Fibroblast of skin of left quadriceps (primary cell): Measurements from ENCODE around the gene KRTAP9-1.
"Not testable (repeated sequence)": the region's sequence is repeated elsewhere in the genome, so short reads cannot be mapped to it uniquely, and the experiment has no call there.

ENCODE experiments used
- DNase-seq, 2 experiments: peaks; one replicate each; pipeline ENCODE4 v3.0.0-alpha.2; 2013; ENCODE audit warnings: low read depth in 2 of 2

Gene KRTAP9-1

DNA sequence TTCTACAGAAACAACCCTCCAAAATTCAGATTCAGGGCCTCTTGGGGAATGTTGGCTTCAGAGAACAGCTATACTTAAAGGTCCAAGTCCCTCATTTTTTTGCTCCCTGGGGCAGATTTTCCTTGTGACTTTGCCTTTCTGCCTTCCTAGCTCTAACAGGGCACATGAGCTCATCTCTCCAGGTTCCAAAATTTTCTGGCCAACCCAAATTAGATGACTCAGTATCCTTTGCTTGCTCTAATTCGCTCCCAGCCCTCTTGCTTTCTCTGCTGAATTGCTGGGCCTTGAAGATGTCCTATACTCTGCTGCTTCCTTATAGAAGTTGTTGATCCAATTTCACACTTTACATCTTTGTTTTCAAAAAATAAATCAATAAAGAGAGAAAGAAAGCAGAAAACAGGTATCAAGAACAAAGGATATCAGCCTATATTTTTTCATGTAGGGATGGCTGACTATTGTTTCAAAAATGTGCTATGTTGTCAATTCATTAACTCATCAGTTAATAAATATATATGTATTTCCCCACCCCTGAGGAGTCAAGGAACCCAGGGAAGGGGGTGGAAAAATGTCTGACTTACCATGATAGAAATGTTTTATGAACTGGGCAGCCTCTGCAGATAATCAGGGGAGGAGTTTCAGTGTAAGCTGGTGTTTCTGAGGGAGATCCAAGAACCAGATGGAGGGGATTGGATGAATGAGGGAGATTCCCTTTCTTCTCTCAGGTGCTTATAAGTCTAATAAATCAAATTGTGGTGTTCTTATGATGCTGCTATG is 10.7 kb upstream of the KRTAP9-1 start:
- DNase-seq, result peak in 1 of 2 experiments; percentile 6

DNA sequence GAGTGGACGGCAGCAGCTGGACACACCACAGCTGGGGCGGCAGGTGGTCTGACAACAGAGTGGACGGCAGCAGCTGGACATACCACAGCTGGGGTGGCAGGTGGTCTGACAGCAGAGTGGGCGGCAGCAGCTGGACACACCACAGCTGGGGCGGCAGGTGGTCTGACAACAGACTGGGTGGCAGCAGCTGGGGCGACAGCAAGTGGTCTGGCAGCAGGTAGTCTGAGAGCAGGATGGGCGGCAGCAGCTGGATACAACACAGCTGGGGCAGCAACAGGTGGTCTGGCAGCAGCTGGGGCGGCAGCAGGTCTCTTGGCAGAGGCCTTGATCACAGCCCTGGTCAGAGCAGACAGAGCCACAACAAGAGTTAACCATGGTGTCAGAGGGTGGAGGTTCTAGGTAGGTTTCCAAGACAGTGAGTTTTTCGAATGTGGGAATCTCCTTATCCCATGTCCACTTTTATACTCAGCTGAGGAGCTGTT is 5.2 kb upstream of the KRTAP9-1 start, which contains the start of gene KRTAP4-1:
KRTAP4-1 (minus strand) TSS at position 432 of the 482 bp plus-strand sequence; CDS start at position 375, 57 bp downstream.
- no peak for DNase-seq

DNA sequence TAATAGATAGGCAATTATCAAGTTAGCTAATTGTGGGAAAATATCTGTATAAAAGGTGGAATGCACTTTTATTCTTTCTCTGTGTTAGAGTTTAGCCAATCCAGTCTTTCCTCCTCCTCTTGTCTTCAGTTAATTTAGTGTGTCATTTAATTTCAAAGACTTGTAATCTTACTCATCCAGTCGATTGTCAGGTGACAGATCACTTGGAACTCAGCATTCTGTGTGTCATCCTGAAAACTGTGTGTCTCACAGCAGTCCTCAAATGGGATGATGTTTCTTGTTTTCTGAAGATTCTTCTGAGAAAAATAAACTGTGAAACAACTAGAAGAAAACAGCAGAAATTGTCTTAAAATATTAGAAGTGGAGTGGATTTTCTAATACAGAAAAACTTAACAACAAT is 4.7 kb upstream of the KRTAP9-1 start:
- no peak for DNase-seq

DNA sequence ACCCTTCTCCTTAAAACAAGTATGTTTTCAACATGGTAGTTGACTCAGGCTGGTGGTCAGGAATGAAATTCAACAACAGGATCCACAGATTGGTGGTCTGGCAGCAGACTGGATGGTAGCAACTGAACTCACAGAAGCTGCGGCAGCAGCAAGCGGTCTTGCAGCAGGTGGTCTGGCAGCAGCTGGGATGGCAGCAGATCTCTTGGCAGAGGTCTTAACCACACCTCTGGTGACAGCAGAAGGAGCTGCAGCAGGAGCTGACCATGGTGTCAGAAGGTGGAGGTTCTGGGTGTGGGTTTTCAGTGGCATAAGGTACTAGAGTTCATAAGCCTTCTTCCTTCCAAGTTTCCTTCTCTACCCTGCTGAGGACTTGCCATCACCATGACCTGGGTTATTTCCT is 2.8 kb upstream of the KRTAP9-1 start:
- DNase-seq, result no peak

DNA sequence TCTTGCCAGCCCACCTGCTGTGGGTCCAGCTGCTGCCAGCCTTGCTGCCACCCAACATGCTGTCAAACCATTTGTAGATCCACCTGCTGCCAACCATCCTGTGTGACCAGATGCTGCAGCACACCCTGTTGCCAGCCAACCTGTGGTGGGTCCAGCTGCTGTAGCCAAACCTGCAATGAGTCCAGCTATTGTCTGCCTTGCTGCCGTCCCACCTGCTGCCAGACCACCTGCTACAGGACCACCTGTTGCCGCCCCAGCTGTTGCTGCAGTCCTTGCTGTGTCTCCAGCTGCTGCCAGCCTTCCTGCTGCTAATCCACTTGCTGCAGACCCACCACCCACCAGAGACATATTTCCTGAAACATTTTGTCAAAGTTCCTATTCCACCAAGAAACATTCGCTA is 641 bp downstream of the KRTAP9-1 start:
- DNase-seq, result no peak

DNA sequence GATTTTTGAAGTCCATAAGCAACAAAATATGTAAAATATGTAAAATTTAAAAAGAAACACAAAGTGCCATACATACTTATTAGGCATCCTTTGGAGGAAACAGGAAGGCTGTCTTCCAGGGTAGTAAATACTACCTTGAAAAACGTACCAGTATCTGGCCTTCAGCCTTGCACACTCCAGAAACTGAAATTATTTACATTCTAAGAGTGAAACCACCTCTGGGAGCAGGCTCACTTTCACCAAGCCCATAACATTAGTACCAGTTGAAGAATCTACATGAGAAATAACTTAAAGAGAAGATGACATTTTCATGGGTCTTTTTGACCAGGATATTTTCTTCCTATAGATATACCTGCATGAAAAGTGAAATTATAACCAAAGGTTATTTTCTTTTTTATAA is 6.4 kb downstream of the KRTAP9-1 start:
- no peak for DNase-seq

DNA sequence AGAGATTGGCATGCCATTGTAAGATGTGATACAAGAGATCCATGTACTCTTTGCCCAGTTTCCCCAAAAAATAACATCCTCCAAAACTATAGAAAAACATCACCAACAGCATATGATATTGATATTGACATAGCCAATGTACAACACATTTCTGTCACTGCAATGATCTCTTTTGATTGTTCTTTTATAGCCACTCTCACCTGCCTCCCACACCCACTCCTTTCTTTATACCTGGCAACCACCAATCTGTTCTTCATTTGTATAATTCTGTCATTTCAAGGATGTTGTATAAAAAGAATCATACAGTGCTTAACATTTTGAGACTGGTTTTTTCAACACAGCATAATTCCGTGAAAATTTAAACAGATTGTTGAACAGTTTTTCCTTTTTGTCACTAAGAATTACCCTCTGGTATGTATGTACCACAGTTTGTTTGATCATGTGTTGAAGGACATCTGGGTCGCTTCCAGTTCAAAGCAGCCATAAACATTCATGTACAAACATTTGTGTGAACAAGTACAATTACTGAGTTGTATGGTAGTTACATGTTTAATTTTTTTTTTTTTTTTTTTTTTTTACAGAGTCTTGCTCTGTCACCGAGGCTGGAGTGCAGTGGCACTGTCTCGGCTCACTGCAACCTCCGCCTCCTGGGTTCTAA is 9.9 kb downstream of the KRTAP9-1 start:
- no peak for DNase-seq

DNA sequence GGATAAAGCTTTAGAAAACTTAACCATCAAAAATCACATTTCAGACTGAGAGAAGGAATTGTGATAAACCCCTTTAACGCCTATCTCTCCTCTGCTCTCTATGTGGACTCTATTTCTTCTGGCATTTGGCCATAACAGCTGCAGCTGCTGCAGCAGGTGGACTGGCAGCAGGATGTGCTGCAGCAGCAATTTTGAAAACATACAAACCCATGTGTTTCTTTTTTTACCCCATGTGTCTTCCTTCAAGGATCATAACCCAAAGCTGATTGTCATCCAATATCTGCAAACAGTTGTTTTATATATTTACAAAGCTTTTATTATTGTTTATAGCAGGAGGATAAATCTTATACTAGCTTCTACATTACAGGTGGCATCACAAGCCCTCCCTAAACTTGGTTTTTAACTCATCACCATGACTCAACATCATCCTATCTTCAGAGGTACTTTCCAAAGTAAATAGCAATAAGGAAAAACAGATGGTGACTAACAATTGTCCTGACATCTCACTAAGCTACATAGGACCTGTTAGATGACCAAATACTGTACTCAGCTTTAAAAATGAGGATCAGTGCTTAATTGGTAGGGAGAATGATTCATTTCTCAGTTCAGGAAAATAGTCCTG is 22.3 kb downstream of the KRTAP9-1 start:
- DNase-seq, result peak in 1 of 2 experiments; percentile 1

DNA sequence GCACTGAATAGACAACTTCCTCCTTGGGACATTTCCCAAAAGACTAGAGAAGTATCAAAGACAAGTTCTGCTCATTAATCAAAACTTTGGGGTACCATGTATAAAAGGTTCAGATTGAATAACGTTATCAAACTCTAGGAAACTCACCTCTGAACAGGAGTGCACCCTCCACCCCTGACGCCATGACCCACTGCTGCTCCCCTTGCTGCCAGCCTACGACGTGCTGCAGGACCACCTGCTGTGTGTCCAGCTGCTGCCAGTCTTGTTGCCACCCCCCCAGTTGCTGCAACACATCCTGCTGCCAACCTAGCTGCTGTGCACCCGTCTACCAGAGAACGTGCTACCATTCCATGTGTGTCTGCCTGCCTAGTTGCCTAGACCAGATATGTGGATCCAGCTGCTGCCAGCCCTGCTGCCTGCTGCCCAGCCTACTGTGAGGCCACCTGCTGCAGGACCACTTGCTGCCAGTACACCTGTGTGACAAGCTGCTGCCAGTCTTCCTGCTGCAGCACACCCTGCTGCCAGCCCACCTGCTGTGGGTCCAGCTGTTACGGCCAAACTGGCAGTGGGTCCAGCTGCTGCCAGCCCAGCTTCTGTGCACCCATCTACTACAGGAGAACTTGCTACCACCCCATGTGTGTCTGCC is 23.0 kb downstream of the KRTAP9-1 start:
- DNase-seq, result no peak

DNA sequence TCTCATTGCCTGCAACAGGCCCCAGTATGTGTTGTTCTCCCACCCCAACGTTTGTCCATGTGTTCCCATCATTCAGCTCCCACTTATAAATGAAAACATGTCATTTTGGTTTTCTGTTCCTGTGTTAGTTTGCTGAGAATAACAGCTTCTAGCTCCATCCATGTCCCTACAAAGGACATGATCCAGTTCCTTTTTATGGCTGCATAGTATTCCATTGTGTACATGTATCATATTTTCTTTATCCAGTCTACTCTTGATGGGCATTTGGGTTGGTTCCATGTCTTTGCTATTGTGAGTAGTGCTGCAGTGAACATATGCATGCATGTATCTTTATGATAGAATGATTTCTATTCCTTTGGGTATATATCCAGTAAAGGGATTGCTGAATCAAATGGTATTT is 26.0 kb downstream of the KRTAP9-1 start:
- DNase-seq, result no peak

DNA sequence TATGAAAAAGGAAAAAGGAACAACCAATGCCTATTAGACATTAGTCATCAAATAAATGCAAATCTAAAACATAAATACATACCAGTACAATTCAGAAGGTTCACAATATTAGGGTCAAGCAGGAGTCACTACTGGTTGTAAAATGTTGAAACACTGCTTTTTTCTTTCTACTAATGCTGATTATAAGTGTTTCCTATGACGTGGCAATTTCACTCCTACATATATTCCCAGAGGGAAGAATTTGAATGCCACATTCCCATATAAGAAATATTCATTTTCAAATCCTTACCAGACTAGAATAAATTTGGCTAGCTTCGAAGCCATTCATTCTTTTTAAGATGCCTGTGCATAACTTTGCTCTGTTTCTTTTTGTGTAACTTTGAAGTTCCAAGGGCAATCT is 34.1 kb downstream of the KRTAP9-1 start:
- DNase-seq, result peak in 1 of 2 experiments; percentile 3

DNA sequence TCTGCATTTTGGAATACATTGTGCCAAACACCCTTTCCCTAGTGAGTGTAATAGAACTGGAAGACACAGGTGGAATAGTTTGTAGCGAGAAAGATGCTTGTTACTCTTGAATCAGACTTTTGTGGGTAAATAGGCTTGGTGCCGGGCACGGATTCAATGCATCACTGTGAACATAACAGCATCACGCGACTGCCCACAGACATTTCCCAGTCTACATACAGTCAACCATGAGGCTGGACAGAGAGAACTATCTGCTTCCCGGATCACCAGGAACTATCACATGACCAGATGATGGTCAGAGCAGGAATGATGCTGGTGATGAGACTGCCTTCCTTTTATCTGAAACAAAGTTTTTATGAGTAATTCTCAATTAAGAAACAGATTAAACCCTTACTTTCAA is 36.4 kb downstream of the KRTAP9-1 start:
- DNase-seq, result no peak

DNA sequence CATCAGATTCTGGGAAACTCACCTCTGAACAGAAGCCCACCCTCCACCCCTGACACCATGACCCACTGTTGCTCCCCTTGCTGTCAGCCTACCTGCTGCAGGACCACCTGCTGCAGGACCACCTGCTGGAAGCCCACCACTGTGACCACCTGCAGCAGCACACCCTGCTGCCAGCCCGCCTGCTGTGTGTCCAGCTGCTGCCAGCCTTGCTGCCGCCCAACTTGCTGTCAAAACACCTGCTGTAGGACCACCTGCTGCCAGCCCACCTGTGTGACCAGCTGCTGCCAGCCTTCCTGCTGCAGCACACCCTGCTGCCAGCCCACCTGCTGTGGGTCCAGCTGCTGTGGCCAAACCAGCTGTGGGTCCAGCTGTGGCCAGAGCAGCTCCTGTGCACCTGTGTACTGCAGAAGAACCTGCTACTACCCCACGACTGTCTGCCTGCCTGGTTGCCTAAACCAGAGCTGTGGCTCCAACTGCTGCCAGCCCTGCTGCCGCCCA is 37.0 kb downstream of the KRTAP9-1 start, which contains the start of gene KRTAP9-2:
KRTAP9-2 (plus strand) TSS at position 51 of the 498 bp plus-strand sequence; CDS start at position 58, 7 bp downstream.
- not testable (repeated sequence) for DNase-seq

DNA sequence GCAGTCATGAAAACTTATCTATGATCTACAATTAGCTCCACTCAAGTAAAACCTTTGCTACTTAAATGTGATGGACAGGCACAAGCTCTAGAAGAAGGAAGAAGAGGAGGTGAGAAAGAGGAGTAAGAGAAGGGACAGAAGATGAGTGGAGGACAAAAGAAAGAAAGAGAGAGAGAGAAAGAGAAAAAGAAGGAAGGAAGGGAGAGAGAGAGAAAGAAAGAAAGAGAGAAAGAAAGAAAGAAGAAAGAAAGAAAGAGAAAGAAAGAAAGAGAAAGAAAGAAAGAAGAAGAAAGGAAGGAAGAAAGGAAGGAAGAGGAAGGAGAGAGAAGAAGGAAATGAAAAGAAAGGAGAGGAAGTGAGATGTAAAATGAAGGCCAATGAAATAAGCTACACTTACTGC is 40.4 kb downstream of the KRTAP9-1 start:
- DNase-seq, result no peak

DNA sequence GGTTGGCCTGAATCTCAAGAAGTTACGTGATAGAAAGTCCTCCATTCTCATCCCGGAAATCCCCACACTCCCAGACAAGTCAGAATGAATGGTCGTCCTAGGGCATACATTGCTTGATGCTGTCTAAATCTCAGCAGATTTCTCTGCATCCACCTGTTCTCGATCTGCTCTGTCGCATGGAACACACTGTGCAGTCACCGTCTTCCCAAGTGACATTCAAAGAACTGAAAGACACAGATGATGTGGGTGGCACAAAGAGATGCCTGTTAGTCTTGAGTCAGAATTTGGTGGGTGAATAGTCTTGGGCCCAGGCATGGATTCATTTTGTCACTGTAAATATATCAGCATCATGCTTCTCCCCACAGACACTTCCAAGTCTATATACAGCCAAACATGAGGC is 42.0 kb downstream of the KRTAP9-1 start:
- DNase-seq, result no peak

DNA sequence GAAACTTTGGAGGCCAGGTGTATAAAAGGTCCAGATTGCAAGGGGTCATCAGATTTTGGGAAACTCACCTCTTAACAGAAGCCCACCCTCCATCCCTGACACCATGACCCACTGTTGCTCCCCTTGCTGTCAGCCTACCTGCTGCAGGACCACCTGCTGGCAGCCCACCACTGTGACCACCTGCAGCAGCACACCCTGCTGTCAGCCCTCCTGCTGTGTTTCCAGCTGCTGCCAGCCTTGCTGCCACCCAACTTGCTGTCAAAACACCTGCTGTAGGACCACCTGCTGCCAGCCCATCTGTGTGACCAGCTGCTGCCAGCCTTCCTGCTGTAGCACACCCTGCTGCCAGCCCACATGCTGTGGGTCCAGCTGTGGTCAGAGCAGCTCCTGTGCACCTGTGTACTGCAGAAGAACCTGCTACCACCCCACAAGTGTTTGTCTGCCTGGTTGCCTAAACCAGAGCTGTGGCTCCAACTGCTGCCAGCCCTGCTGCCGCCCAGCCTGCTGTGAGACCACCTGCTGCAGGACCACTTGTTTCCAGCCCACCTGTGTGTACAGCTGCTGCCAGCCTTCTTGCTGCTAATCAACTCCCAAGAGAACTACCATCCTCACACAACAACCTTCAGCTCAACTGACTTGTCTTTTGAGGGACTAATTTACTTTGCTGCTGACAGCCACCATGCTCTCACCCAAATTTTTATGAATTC is 42.9 kb downstream of the KRTAP9-1 start, which contains the start of gene KRTAP9-3:
KRTAP9-3 (plus strand) TSS at position 51 of the 707 bp plus-strand sequence; CDS start at position 104, 53 bp downstream.
- not testable (repeated sequence) for DNase-seq

DNA sequence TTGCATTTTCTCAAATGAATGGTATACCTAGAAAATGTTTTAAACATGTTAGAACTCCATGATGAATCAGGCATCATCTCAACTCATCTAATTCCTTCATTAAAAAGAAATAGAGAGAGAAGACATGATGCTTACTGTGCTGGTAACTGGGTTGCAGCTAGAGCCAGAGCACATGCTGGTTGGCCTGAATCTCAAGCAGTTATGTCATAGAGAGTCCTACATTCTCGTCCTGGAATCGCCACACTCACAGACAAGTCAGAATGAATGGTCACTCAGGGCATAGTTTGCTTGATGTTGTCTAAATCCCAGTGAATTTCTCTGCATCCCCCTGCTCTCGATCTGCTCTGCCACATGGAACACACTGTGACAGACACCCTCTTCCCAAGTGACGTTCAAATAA is 47.4 kb downstream of the KRTAP9-1 start:
- not testable (repeated sequence) for DNase-seq

DNA sequence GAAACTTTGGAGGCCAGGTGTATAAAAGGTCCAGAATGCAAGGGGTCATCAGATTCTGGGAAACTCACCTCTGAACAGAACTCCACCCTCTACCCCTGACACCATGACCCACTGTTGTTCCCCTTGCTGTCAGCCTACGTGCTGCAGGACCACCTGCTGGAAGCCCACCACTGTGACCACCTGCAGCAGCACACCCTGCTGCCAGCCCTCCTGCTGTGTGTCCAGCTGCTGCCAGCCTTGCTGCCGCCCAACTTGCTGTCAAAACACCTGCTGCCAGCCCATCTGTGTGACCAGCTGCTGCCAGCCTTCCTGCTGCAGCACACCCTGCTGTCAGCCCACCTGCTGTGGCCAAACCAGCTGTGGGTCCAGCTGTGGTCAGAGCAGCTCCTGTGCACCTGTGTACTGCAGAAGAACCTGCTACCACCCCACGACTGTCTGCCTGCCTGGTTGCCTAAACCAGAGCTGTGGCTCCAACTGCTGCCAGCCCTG is 48.3 kb downstream of the KRTAP9-1 start, which contains the start of gene KRTAP9-8:
KRTAP9-8 (plus strand) TSS at position 51 of the 489 bp plus-strand sequence; CDS start at position 104, 53 bp downstream.
- not testable (repeated sequence) for DNase-seq
